ENCODE data around the gene NDUFS8. TPM values are rescaled to one million over a fixed set of nuclear protein-coding genes. Genes with fewer than 3 reads are reported as not detected.
A peak's percentile ranks its signal among the peaks of the same experiment; 100 is the strongest.

NDUFS8 gene
- total and polyA plus RNA-seq, 2 of the 13 experiments (the other 11 are each of a cell fraction or from before 2014, with no cell fraction given): 96.7 to 158 TPM

GRCh38 chr11:68021167-68021787 lies 9.2 kb upstream of the NDUFS8 start:
- DNase-seq (ENCODE audit: low spot score) (no peak), ATAC-seq (peak; percentile 45), FAIRE-seq (peak; percentile 65)
- Histone ChIP-seq H3K9ac (ENCODE audit: insufficient read depth, low read depth, low read length) (no peak overlapping the region), H3K79me2 (ENCODE audit: insufficient read depth, low read length) (no peaks in the 10 kb centered on the region), H3K36me3 (replicated peaks in 1 of 2; ENCODE audit: control insufficient read depth in 1 of 2, insufficient read depth in 2 of 2, low read length in 2 of 2) (peaks cover 0 to 3% of the 10 kb centered on the region in 2 experiments; a peak in 1 of 5 replicates), H3K9me3 (ENCODE audit: low read length) (no peaks in the 10 kb centered on the region), H3K4me1 (ENCODE audit: insufficient read depth, low read length) (peaks cover 59% of the 10 kb centered on the region), H3K4me2 (ENCODE audit: low read depth, low read length) (peak overlapping the region; percentile 63), H3K27me3 (ENCODE audit: control insufficient read depth in 1 of 2, insufficient read depth in 2 of 2, low read length in 2 of 2) (no peaks in the 10 kb centered on the region), H2AFZ (ENCODE audit: low read length) (no peak overlapping the region), H3K4me3 (replicated peaks in 1 of 3; ENCODE audit: insufficient read depth in 1 of 3, low read depth in 2 of 3, low read length in 3 of 3) (peak overlapping the region in 1 of 3 experiments; percentile 55; a peak in 2 of 6 replicates), H4K20me1 (ENCODE audit: insufficient read depth, low read length) (no peaks in the 10 kb centered on the region), H3K27ac (ENCODE audit: extremely low read length, insufficient read depth, low read length) (no peak overlapping the region)
- POLR2A ChIA-PET: interaction anchor here (1.0 to 2.2 kb wide), 4 partner anchors 8 to 31 kb away, joined by 3 to 6 read pairs (median 4); partner anchors contain the start of genes ALDH3B1 and TCIRG1
- intact Hi-C loops (cut with micrococcal nuclease; ENCODE audit: unreplicated experiment): no loop called here
- BruUV-seq (replicated peaks): no TSS peak
- 77% methylated on average over 14 of the region's 27 CpGs for WGBS (ENCODE audit: low lambda C conversion rate)
- CTCF ChIA-PET (ENCODE audit: low intra/inter-chr PET ratio, low total read pairs): interaction anchor here (0.8 to 2.0 kb wide), 3 partner anchors 12 to 86 kb away, joined by 4 to 7 read pairs (median 5); partner anchors contain the start of gene ALDH3B1
- in situ Hi-C loops (cut with HindIII; ENCODE audit: extremely low pct_ligation_motif_present, low pct_unique_long_range_greater_than_20kb): no loop called here
- TF ChIP-seq MED8 (CRISPR knock-in tag; IDR thresholded peaks at IDR 0.05; ENCODE audit: insufficient replicate concordance) (peak; percentile 36), SAP130 (CRISPR knock-in tag; IDR thresholded peaks at IDR 0.05; ENCODE audit: low read depth) (peak; percentile 25; the same call in 1 of the 2 replicates), ZNF10 (CRISPR knock-in tag; IDR thresholded peaks at IDR 0.05; ENCODE audit: borderline replicate concordance, low read depth) (no peak), SMC3 (IDR thresholded peaks at IDR 0.05; ENCODE audit: low read length) (peak; percentile 46), PPARG (CRISPR knock-in tag; conservative IDR thresholded peaks at IDR 0.05) (no peak), ZNF33B (CRISPR knock-in tag; IDR thresholded peaks at IDR 0.05) (no peak), ZNF788 (CRISPR knock-in tag; IDR thresholded peaks at IDR 0.05; ENCODE audit: borderline replicate concordance) (0 out of 2 replicates have a peak, but pooled peaks have one; percentile 25), ETV5 (CRISPR knock-in tag; IDR thresholded peaks at IDR 0.05; ENCODE audit: borderline replicate concordance) (no peak), SOX5 (CRISPR knock-in tag; IDR thresholded peaks at IDR 0.05; ENCODE audit: borderline replicate concordance) (no peak), SOX6 (IDR thresholded peaks at IDR 0.05) (no peak), SOX6 (CRISPR knock-in tag; IDR thresholded peaks at IDR 0.05) (peak; percentile 24; the same call in 1 of the 2 replicates), ZNF317 (CRISPR knock-in tag; IDR thresholded peaks at IDR 0.05) (no peak), ZFP91 (CRISPR knock-in tag; IDR thresholded peaks at IDR 0.05; ENCODE audit: borderline replicate concordance) (peak; percentile 54; the same call in 1 of the 2 replicates), WIZ (CRISPR knock-in tag; IDR thresholded peaks at IDR 0.05) (no peak), ZNF350 (CRISPR knock-in tag; IDR thresholded peaks at IDR 0.05; ENCODE audit: borderline replicate concordance, low read depth) (peak; percentile 17; the same call in 1 of the 2 replicates), HNRNPL (IDR thresholded peaks at IDR 0.05; ENCODE audit: low read depth, low read length) (peak; percentile 68; the same call in 1 of the 2 replicates), ZNF256 (CRISPR knock-in tag; conservative IDR thresholded peaks at IDR 0.05) (no peak), RXRA (CRISPR knock-in tag; IDR thresholded peaks at IDR 0.05) (peak; percentile 65; the same call in 1 of the 2 replicates), HNF1B (CRISPR knock-in tag; IDR thresholded peaks at IDR 0.05) (peak; percentile 7; the same call in 1 of the 2 replicates)
- TF ChIP-seq, protein P1, sequence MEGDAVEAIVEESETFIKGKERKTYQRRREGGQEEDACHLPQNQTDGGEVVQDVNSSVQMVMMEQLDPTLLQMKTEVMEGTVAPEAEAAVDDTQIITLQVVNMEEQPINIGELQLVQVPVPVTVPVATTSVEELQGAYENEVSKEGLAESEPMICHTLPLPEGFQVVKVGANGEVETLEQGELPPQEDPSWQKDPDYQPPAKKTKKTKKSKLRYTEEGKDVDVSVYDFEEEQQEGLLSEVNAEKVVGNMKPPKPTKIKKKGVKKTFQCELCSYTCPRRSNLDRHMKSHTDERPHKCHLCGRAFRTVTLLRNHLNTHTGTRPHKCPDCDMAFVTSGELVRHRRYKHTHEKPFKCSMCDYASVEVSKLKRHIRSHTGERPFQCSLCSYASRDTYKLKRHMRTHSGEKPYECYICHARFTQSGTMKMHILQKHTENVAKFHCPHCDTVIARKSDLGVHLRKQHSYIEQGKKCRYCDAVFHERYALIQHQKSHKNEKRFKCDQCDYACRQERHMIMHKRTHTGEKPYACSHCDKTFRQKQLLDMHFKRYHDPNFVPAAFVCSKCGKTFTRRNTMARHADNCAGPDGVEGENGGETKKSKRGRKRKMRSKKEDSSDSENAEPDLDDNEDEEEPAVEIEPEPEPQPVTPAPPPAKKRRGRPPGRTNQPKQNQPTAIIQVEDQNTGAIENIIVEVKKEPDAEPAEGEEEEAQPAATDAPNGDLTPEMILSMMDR (CRISPR knock-in tag; IDR thresholded peaks at IDR 0.05): peak; percentile 83
